Spleen (tissue), 7 donors: ENCODE measurements around the gene PLK5.

Experiments
- POLR2A ChIP-seq, 3 donors: fragments of 450-650 bp; IDR thresholded peaks; one replicate each; pipeline ENCODE4 v1.5.1; 2017; ENCODE audit warnings: antibody characterized with exemption in 3 of 3, mild to moderate bottlenecking in 1 of 3
- POLR2AphosphoS5 ChIP-seq, 3 donors: sonication (generic); formaldehyde crosslinking; IDR thresholded peaks; one replicate each; pipeline ENCODE4 v1.5.1; 2017; ENCODE audit warnings: antibody characterized with exemption in 3 of 3
- TF ChIP-seq, protein P1 (sequence below), 11 experiments: fragments of 200-600 bp in 7 of 11; fragments of 450-650 bp in 4 of 11; sonication (generic) in 4 of 11; IDR thresholded peaks in 8 of 11; conservative IDR thresholded peaks in 3 of 11; 1 replicate in 7 of 11; 2 replicates in 4 of 11; pipeline versions ENCODE4 v1.4.0 to v1.8.0; 2016 to 2021; ENCODE audit warnings: antibody characterized with exemption in 11 of 11, inconsistent platforms in 4 of 11, mild to moderate bottlenecking in 1 of 11
- donor health status: DM: no; HTN: no; CAD: no; lungs with moderate emphysema.
- donor health status: DM: no; HTN: no; CAD: no.
- donor health status: DM: no; HTN: no; CAD: no.

GRCh38 chr19:1520203-1520780, 3.6 kb upstream of the PLK5 start:
- TF ChIP-seq POLR2A (IDR thresholded peaks at IDR 0.05), result no peak
- no peak for TF ChIP-seq POLR2AphosphoS5 (IDR thresholded peaks at IDR 0.05)
- TF ChIP-seq, protein P1, sequence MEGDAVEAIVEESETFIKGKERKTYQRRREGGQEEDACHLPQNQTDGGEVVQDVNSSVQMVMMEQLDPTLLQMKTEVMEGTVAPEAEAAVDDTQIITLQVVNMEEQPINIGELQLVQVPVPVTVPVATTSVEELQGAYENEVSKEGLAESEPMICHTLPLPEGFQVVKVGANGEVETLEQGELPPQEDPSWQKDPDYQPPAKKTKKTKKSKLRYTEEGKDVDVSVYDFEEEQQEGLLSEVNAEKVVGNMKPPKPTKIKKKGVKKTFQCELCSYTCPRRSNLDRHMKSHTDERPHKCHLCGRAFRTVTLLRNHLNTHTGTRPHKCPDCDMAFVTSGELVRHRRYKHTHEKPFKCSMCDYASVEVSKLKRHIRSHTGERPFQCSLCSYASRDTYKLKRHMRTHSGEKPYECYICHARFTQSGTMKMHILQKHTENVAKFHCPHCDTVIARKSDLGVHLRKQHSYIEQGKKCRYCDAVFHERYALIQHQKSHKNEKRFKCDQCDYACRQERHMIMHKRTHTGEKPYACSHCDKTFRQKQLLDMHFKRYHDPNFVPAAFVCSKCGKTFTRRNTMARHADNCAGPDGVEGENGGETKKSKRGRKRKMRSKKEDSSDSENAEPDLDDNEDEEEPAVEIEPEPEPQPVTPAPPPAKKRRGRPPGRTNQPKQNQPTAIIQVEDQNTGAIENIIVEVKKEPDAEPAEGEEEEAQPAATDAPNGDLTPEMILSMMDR (IDR thresholded peaks at IDR 0.05 in 8 of 11, conservative IDR thresholded peaks at IDR 0.05 in 3 of 11), result no peak
